Esophagus (tissue), 2 donors: ENCODE data around the gene GRAMD2B. TPM values are rescaled to one million over a fixed set of nuclear protein-coding genes. Genes with fewer than 3 reads are reported as not detected.

ENCODE experiments used
- H3K27ac ChIP-seq, 2 donors: one replicate each; pipeline ENCODE4 v1.5.1; 2013; ENCODE audit warnings: low read depth in 2 of 2, mild to moderate bottlenecking in 2 of 2, inconsistent platforms in 1 of 2, low read length in 1 of 2, moderate library complexity in 1 of 2
- H3K27me3 ChIP-seq, 2 donors: one replicate each; pipeline ENCODE4 v1.6.1; 2013; ENCODE audit warnings: low read length in 2 of 2, control low read depth in 1 of 2, mild to moderate bottlenecking in 1 of 2; ENCODE audit not compliant: insufficient read depth in 2 of 2, control insufficient read depth in 1 of 2
- H3K36me3 ChIP-seq, 2 donors: one replicate each; pipeline ENCODE4 v1.6.1; 2013; ENCODE audit warnings: low read length in 1 of 2; ENCODE audit not compliant: control insufficient read depth in 2 of 2, insufficient read depth in 2 of 2
- H3K4me1 ChIP-seq, 2 donors: one replicate each; pipeline ENCODE4 v1.6.1; 2013; ENCODE audit warnings: low read length in 1 of 2; ENCODE audit not compliant: control insufficient read depth in 2 of 2, insufficient read depth in 2 of 2
- H3K4me3 ChIP-seq, 2 donors: one replicate each; pipeline ENCODE4 v1.5.1; 2013; ENCODE audit warnings: low read length in 2 of 2, mild to moderate bottlenecking in 2 of 2, low read depth in 1 of 2, moderate library complexity in 1 of 2
- H3K9me3 ChIP-seq, 2 donors: one replicate each; pipeline ENCODE4 v1.6.1; 2013; ENCODE audit warnings: mild to moderate bottlenecking in 2 of 2, low read depth in 1 of 2, low read length in 1 of 2, moderate library complexity in 1 of 2; ENCODE audit not compliant: control insufficient read depth in 2 of 2, insufficient read depth in 1 of 2
- WGBS, 2 donors: extraction: QIAGEN DNeasy Blood & Tissue Kit; methylation state at CpG; one replicate each; pipeline ENCODE4 v1.1.7; 2013; 5-methylcytosine and 5-hydroxymethylcytosine counted together
- polyA plus RNA-seq, 2 donors: library from polyadenylated mRNA; stranded (reverse); fragments of 200-250 nt; gene quantifications; one replicate each; pipeline ENCODE4 v1.2.3, GENCODE V29; 2013
- donor health status: healthy with polysubstance abuse.
- donor health status: Bipolar disorder and iron deficiency.

The GRAMD2B gene
- polyA plus RNA-seq, 2 donors = 6.0 to 10.9 TPM

GRCh38 chr5:126454081-126454480 lies 30.9 kb downstream of the GRAMD2B start:
- H3K27me3 ChIP-seq = no peaks in the 10 kb centered on the region
- WGBS, 2 donors = 77 to 80% methylated on average over 7 of the region's 7 CpGs
- H3K4me3 ChIP-seq = no peak overlapping the region
- H3K27ac ChIP-seq = no peak overlapping the region
- peaks cover 0 to 4% of the 10 kb centered on the region in 2 donors for H3K36me3 ChIP-seq
- no peaks in the 10 kb centered on the region for H3K4me1 ChIP-seq
- H3K9me3 ChIP-seq = no peaks in the 10 kb centered on the region

- Histone ChIP-seq H3K9me3 (no peaks in the 10 kb centered on the region), H3K27ac (no peak overlapping the region), H3K36me3 (peaks cover 0 to 4% of the 10 kb centered on the region in 2 donors), H3K27me3 (no peaks in the 10 kb centered on the region), H3K4me1 (no peaks in the 10 kb centered on the region), H3K4me3 (no peak overlapping the region)
- WGBS, 2 donors = 96 to 100% methylated on average over 1 of the region's 1 CpG
These were observed 31.3 kb downstream of the GRAMD2B start for GRCh38 chr5:126454535-126454934.

GRCh38 chr5:126455264-126455663 lies 32.1 kb downstream of the GRAMD2B start:
- H3K27me3 ChIP-seq = no peaks in the 10 kb centered on the region
- no peaks in the 10 kb centered on the region for H3K4me1 ChIP-seq
- H3K9me3 ChIP-seq = no peaks in the 10 kb centered on the region
- peaks cover 0 to 4% of the 10 kb centered on the region in 2 donors for H3K36me3 ChIP-seq
- H3K27ac ChIP-seq = no peak overlapping the region
- no peak overlapping the region for H3K4me3 ChIP-seq

- Histone ChIP-seq H3K4me1 (no peaks in the 10 kb centered on the region), H3K27me3 (no peaks in the 10 kb centered on the region), H3K4me3 (no peak overlapping the region), H3K9me3 (no peaks in the 10 kb centered on the region), H3K36me3 (peaks cover 0 to 4% of the 10 kb centered on the region in 2 donors), H3K27ac (no peak overlapping the region)
- 87 to 93% methylated on average over 1 of the region's 1 CpG for WGBS, 2 donors
These were observed 32.5 kb downstream of the GRAMD2B start for GRCh38 chr5:126455728-126456127.

- Histone ChIP-seq H3K4me3 (no peak overlapping the region), H3K36me3 (peaks cover 0 to 4% of the 10 kb centered on the region in 2 donors), H3K4me1 (no peaks in the 10 kb centered on the region), H3K27ac (no peak overlapping the region), H3K27me3 (no peaks in the 10 kb centered on the region), H3K9me3 (no peaks in the 10 kb centered on the region)
- 77 to 85% methylated on average over 6 of the region's 6 CpGs for WGBS, 2 donors
These were observed 33.1 kb downstream of the GRAMD2B start for GRCh38 chr5:126456217-126456820.

- no peak overlapping the region for H3K27ac ChIP-seq
- H3K9me3 ChIP-seq = no peaks in the 10 kb centered on the region
- no peaks in the 10 kb centered on the region for H3K27me3 ChIP-seq
- H3K4me3 ChIP-seq = no peak overlapping the region
- H3K4me1 ChIP-seq = peaks cover 0 to 4% of the 10 kb centered on the region in 2 donors
- peaks cover 0 to 4% of the 10 kb centered on the region in 2 donors for H3K36me3 ChIP-seq
- WGBS, 2 donors = 89 to 94% methylated on average over 4 of the region's 4 CpGs
These were observed 37.2 kb downstream of the GRAMD2B start for GRCh38 chr5:126460459-126460858.

GRCh38 chr5:126460977-126461376 lies 37.8 kb downstream of the GRAMD2B start:
- peaks cover 0 to 4% of the 10 kb centered on the region in 2 donors for H3K36me3 ChIP-seq
- no peak overlapping the region for H3K27ac ChIP-seq
- H3K27me3 ChIP-seq = no peaks in the 10 kb centered on the region
- H3K4me3 ChIP-seq = no peak overlapping the region
- 66 to 81% methylated on average over 1 of the region's 1 CpG for WGBS, 2 donors
- peaks cover 0 to 4% of the 10 kb centered on the region in 2 donors for H3K4me1 ChIP-seq
- H3K9me3 ChIP-seq = no peaks in the 10 kb centered on the region

GRCh38 chr5:126461838-126462237 lies 38.6 kb downstream of the GRAMD2B start:
- H3K9me3 ChIP-seq = no peaks in the 10 kb centered on the region
- no peaks in the 10 kb centered on the region for H3K27me3 ChIP-seq
- no peak overlapping the region for H3K4me3 ChIP-seq
- H3K36me3 ChIP-seq = no peaks in the 10 kb centered on the region
- H3K4me1 ChIP-seq = peaks cover 0 to 4% of the 10 kb centered on the region in 2 donors
- WGBS, 2 donors = 45 to 55% methylated on average over 1 of the region's 1 CpG
- H3K27ac ChIP-seq = peak overlapping the region in 1 of 2 donors; percentile 27

GRCh38 chr5:126462239-126463014 lies 39.2 kb downstream of the GRAMD2B start:
- H3K27ac ChIP-seq = peak overlapping the region; percentile 13 to 36
- H3K4me1 ChIP-seq = peaks cover 0 to 4% of the 10 kb centered on the region in 2 donors
- no peak overlapping the region for H3K4me3 ChIP-seq
- 37 to 55% methylated on average over 8 of the region's 8 CpGs for WGBS, 2 donors
- H3K27me3 ChIP-seq = no peaks in the 10 kb centered on the region
- no peaks in the 10 kb centered on the region for H3K9me3 ChIP-seq
- no peaks in the 10 kb centered on the region for H3K36me3 ChIP-seq

- H3K27me3 ChIP-seq = no peaks in the 10 kb centered on the region
- no peaks in the 10 kb centered on the region for H3K9me3 ChIP-seq
- H3K36me3 ChIP-seq = no peaks in the 10 kb centered on the region
- no peak overlapping the region for H3K4me3 ChIP-seq
- WGBS, 2 donors = 84 to 88% methylated on average over 2 of the region's 2 CpGs
- H3K4me1 ChIP-seq = peaks cover 0 to 4% of the 10 kb centered on the region in 2 donors
- H3K27ac ChIP-seq = no peak overlapping the region
These were observed 40.8 kb downstream of the GRAMD2B start for GRCh38 chr5:126464016-126464415.
